ENCODE measurements around the gene SRPK2. TPM values are rescaled to one million over a fixed set of nuclear protein-coding genes. Genes with fewer than 3 reads are reported as not detected.

SRPK2 gene
- total and polyA plus RNA-seq, 2 of the 13 experiments (the other 11 are each of a cell fraction or from before 2014, with no cell fraction given), result 10.1 to 22.3 TPM

GRCh38 chr7:105257338-105257737 is 131.4 kb downstream of the SRPK2 start:
- no peak overlapping the region for H3K9ac ChIP-seq (ENCODE audit: insufficient read depth, low read depth, low read length)
- DNase-seq (ENCODE audit: low spot score) (no peak), ATAC-seq (no peak), FAIRE-seq (no peak)
- CTCF ChIA-PET (ENCODE audit: low intra/inter-chr PET ratio, low total read pairs), result no interaction called here
- no peaks in the 10 kb centered on the region for H3K27me3 ChIP-seq (ENCODE audit: control insufficient read depth in 1 of 2, insufficient read depth in 2 of 2, low read length in 2 of 2)
- no peak for TF ChIP-seq TBX3 (IDR thresholded peaks at IDR 0.05; ENCODE audit: borderline replicate concordance)
- no peak for TF ChIP-seq ZNF709 (CRISPR knock-in tag; IDR thresholded peaks at IDR 0.05)
- no peak for TF ChIP-seq ZNF652 (CRISPR knock-in tag; IDR thresholded peaks at IDR 0.05; ENCODE audit: borderline replicate concordance, low read depth)
- no peak for TF ChIP-seq FOXC1 (CRISPR knock-in tag; IDR thresholded peaks at IDR 0.05; ENCODE audit: borderline replicate concordance)
- no peak for TF ChIP-seq ZNF557 (CRISPR knock-in tag; IDR thresholded peaks at IDR 0.05)
- intact Hi-C loops (cut with micrococcal nuclease; ENCODE audit: unreplicated experiment) (no loop called here), in situ Hi-C loops (cut with HindIII; ENCODE audit: extremely low pct_ligation_motif_present, low pct_unique_long_range_greater_than_20kb) (no loop called here)
- H3K36me3 ChIP-seq (replicated peaks in 1 of 2; ENCODE audit: control insufficient read depth in 1 of 2, insufficient read depth in 2 of 2, low read length in 2 of 2), result no peaks in the 10 kb centered on the region
- H3K4me1 ChIP-seq (ENCODE audit: insufficient read depth, low read length), result peaks cover 4% of the 10 kb centered on the region; the same call in 1 of the 2 replicates
- no peak overlapping the region for H3K27ac ChIP-seq (ENCODE audit: extremely low read length, insufficient read depth, low read length)
- H3K9me3 ChIP-seq (ENCODE audit: low read length), result no peaks in the 10 kb centered on the region
- no peak overlapping the region for H3K4me3 ChIP-seq (replicated peaks in 1 of 3; ENCODE audit: insufficient read depth in 1 of 3, low read depth in 2 of 3, low read length in 3 of 3)
- 43% methylated on average over 1 of the region's 1 CpG for WGBS (ENCODE audit: low lambda C conversion rate)
- H4K20me1 ChIP-seq (ENCODE audit: insufficient read depth, low read length), result no peaks in the 10 kb centered on the region; the same call in 1 of the 2 replicates
- H2AFZ ChIP-seq (ENCODE audit: low read length), result no peak overlapping the region
- H3K4me2 ChIP-seq (ENCODE audit: low read depth, low read length), result no peak overlapping the region
- BruUV-seq (replicated peaks), result no TSS peak
- peaks cover 6% of the 10 kb centered on the region for H3K79me2 ChIP-seq (ENCODE audit: insufficient read depth, low read length)
- POLR2A ChIA-PET, result no interaction called here

- Histone ChIP-seq H3K9ac (ENCODE audit: insufficient read depth, low read depth, low read length) (no peak overlapping the region), H3K9me3 (ENCODE audit: low read length) (no peaks in the 10 kb centered on the region), H3K4me2 (ENCODE audit: low read depth, low read length) (no peak overlapping the region), H4K20me1 (ENCODE audit: insufficient read depth, low read length) (no peaks in the 10 kb centered on the region; the same call in 1 of the 2 replicates), H2AFZ (ENCODE audit: low read length) (no peak overlapping the region), H3K27ac (ENCODE audit: extremely low read length, insufficient read depth, low read length) (no peak overlapping the region), H3K36me3 (replicated peaks in 1 of 2; ENCODE audit: control insufficient read depth in 1 of 2, insufficient read depth in 2 of 2, low read length in 2 of 2) (no peaks in the 10 kb centered on the region), H3K4me1 (ENCODE audit: insufficient read depth, low read length) (peaks cover 4% of the 10 kb centered on the region; the same call in 1 of the 2 replicates), H3K4me3 (replicated peaks in 1 of 3; ENCODE audit: insufficient read depth in 1 of 3, low read depth in 2 of 3, low read length in 3 of 3) (no peak overlapping the region), H3K79me2 (ENCODE audit: insufficient read depth, low read length) (peaks cover 6% of the 10 kb centered on the region), H3K27me3 (ENCODE audit: control insufficient read depth in 1 of 2, insufficient read depth in 2 of 2, low read length in 2 of 2) (no peaks in the 10 kb centered on the region)
- WGBS (ENCODE audit: low lambda C conversion rate), result 100% methylated on average over 2 of the region's 2 CpGs
- no peak for FAIRE-seq
- POLR2A ChIA-PET, result no interaction called here
- no peak for ATAC-seq
- in situ Hi-C loops (cut with HindIII; ENCODE audit: extremely low pct_ligation_motif_present, low pct_unique_long_range_greater_than_20kb), result no loop called here
- no TSS peak for BruUV-seq (replicated peaks)
- no peak for DNase-seq (ENCODE audit: low spot score)
- intact Hi-C loops (cut with micrococcal nuclease; ENCODE audit: unreplicated experiment), result no loop called here
- CTCF ChIA-PET (ENCODE audit: low intra/inter-chr PET ratio, low total read pairs), result no interaction called here
- TF ChIP-seq ZNF251 (CRISPR knock-in tag; IDR thresholded peaks at IDR 0.05) (no peak), SNAPC2 (CRISPR knock-in tag; IDR thresholded peaks at IDR 0.05) (no peak), ZFP82 (CRISPR knock-in tag; IDR thresholded peaks at IDR 0.05; ENCODE audit: borderline replicate concordance) (no peak), ZNF768 (CRISPR knock-in tag; IDR thresholded peaks at IDR 0.05) (no peak), FOXA1 (IDR thresholded peaks at IDR 0.05) (no peak), FOXA1 (CRISPR knock-in tag; IDR thresholded peaks at IDR 0.05) (no peak), SRSF9 (IDR thresholded peaks at IDR 0.05; ENCODE audit: borderline replicate concordance, insufficient read depth, low read depth, low read length, poor library complexity, severe bottlenecking) (no peak), HIVEP1 (CRISPR knock-in tag; IDR thresholded peaks at IDR 0.05) (no peak), RXRA (CRISPR knock-in tag; IDR thresholded peaks at IDR 0.05) (no peak), ZFP41 (CRISPR knock-in tag; IDR thresholded peaks at IDR 0.05; ENCODE audit: borderline replicate concordance) (no peak), ZNF644 (CRISPR knock-in tag; IDR thresholded peaks at IDR 0.05; ENCODE audit: low read depth) (no peak), ZNF468 (CRISPR knock-in tag; IDR thresholded peaks at IDR 0.05) (no peak)
- TF ChIP-seq, protein P1, sequence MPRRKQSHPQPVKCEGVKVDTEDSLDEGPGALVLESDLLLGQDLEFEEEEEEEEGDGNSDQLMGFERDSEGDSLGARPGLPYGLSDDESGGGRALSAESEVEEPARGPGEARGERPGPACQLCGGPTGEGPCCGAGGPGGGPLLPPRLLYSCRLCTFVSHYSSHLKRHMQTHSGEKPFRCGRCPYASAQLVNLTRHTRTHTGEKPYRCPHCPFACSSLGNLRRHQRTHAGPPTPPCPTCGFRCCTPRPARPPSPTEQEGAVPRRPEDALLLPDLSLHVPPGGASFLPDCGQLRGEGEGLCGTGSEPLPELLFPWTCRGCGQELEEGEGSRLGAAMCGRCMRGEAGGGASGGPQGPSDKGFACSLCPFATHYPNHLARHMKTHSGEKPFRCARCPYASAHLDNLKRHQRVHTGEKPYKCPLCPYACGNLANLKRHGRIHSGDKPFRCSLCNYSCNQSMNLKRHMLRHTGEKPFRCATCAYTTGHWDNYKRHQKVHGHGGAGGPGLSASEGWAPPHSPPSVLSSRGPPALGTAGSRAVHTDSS (CRISPR knock-in tag; conservative IDR thresholded peaks at IDR 0.05), result no peak
- TF ChIP-seq, protein P2, sequence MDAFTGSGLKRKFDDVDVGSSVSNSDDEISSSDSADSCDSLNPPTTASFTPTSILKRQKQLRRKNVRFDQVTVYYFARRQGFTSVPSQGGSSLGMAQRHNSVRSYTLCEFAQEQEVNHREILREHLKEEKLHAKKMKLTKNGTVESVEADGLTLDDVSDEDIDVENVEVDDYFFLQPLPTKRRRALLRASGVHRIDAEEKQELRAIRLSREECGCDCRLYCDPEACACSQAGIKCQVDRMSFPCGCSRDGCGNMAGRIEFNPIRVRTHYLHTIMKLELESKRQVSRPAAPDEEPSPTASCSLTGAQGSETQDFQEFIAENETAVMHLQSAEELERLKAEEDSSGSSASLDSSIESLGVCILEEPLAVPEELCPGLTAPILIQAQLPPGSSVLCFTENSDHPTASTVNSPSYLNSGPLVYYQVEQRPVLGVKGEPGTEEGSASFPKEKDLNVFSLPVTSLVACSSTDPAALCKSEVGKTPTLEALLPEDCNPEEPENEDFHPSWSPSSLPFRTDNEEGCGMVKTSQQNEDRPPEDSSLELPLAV (CRISPR knock-in tag; conservative IDR thresholded peaks at IDR 0.05; ENCODE audit: low read depth), result no peak
Observed at GRCh38 chr7:105256761-105257231, 131.9 kb downstream of the SRPK2 start.

Measured in HepG2 (cell line).